C4-2B (cell line): ENCODE results near the gene NPTN.

Experiments used
- ZFX ChIP-seq: fragments of 450-650 bp; IDR thresholded peaks from 2 replicates; pipeline ENCODE4 v1.6.1; 2017
- TF ChIP-seq, protein P1 (sequence below): fragments of 450-650 bp; conservative IDR thresholded peaks from 2 replicates; pipeline ENCODE4 v1.5.1; 2017; ENCODE audit warnings: mild to moderate bottlenecking

DNA sequence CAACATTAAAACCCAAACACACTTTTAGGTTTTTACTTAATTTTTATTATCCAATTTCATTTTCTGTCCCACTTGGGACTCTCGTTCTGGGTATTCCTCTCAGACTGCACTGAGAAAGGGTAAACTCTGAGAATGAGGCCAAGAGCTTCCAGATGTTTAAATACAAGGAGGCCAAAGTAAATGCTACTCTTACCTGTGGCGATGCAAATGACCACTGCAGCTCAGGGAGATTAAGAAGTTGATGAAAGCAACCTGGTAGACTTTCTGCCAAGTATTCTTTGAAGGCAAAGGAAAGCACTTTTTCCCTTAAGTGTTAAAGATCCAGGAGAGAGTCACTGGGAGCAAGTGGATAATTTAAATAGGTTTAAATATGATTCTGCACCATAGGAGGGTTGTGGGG is 39.1 kb downstream of the NPTN start:
- TF ChIP-seq, protein P1, sequence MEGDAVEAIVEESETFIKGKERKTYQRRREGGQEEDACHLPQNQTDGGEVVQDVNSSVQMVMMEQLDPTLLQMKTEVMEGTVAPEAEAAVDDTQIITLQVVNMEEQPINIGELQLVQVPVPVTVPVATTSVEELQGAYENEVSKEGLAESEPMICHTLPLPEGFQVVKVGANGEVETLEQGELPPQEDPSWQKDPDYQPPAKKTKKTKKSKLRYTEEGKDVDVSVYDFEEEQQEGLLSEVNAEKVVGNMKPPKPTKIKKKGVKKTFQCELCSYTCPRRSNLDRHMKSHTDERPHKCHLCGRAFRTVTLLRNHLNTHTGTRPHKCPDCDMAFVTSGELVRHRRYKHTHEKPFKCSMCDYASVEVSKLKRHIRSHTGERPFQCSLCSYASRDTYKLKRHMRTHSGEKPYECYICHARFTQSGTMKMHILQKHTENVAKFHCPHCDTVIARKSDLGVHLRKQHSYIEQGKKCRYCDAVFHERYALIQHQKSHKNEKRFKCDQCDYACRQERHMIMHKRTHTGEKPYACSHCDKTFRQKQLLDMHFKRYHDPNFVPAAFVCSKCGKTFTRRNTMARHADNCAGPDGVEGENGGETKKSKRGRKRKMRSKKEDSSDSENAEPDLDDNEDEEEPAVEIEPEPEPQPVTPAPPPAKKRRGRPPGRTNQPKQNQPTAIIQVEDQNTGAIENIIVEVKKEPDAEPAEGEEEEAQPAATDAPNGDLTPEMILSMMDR = no peak
- no peak for TF ChIP-seq ZFX
